ENCODE data around the gene LRRC75A. TPM values are rescaled to one million over a fixed set of nuclear protein-coding genes. Genes with fewer than 3 reads are reported as not detected.

The LRRC75A gene
- total RNA-seq, 1 donor from 2014 or later = 2.0 TPM

GRCh38 chr17:16493531-16494046 lies 1.6 kb upstream of the LRRC75A start:
- no peak for DNase-seq (ENCODE audit: low read depth, low spot score)

GRCh38 chr17:16492613-16493530 lies 879 bp upstream of the LRRC75A start:
- DNase-seq (ENCODE audit: low read depth, low spot score) = no peak

- no peak for DNase-seq (ENCODE audit: low read depth, low spot score)
These were observed 776 bp downstream of the LRRC75A start for GRCh38 chr17:16491131-16491702.

GRCh38 chr17:16489431-16489830 lies 2.6 kb downstream of the LRRC75A start:
- no peak for DNase-seq (ENCODE audit: low read depth, low spot score)

GRCh38 chr17:16488968-16489337 lies 3.0 kb downstream of the LRRC75A start:
- DNase-seq (ENCODE audit: low read depth, low spot score) = no peak

- no peak for DNase-seq (ENCODE audit: low read depth, low spot score)
These were observed 3.6 kb downstream of the LRRC75A start for GRCh38 chr17:16488186-16488967.

GRCh38 chr17:16486373-16487250 lies 5.4 kb downstream of the LRRC75A start:
- DNase-seq (ENCODE audit: low read depth, low spot score) = peak; percentile 37

GRCh38 chr17:16484445-16485175 lies 7.4 kb downstream of the LRRC75A start:
- no peak for DNase-seq (ENCODE audit: low read depth, low spot score)

- no peak for DNase-seq (ENCODE audit: low read depth, low spot score)
These were observed 8.9 kb downstream of the LRRC75A start for GRCh38 chr17:16483021-16483645.

GRCh38 chr17:16482253-16482652 lies 9.7 kb downstream of the LRRC75A start:
- no peak for DNase-seq (ENCODE audit: low read depth, low spot score)

- DNase-seq (ENCODE audit: low read depth, low spot score) = no peak
These were observed 11.0 kb downstream of the LRRC75A start for GRCh38 chr17:16480995-16481394.

- DNase-seq (ENCODE audit: low read depth, low spot score) = no peak
These were observed 12.7 kb downstream of the LRRC75A start for GRCh38 chr17:16479264-16479663.

- no peak for DNase-seq (ENCODE audit: low read depth, low spot score)
These were observed 13.3 kb downstream of the LRRC75A start for GRCh38 chr17:16478649-16479048.

GRCh38 chr17:16477666-16478065 lies 14.3 kb downstream of the LRRC75A start:
- no peak for DNase-seq (ENCODE audit: low read depth, low spot score)

- peak; percentile 53 for DNase-seq (ENCODE audit: low read depth, low spot score)
These were observed 14.7 kb downstream of the LRRC75A start for GRCh38 chr17:16477255-16477654.

- no peak for DNase-seq (ENCODE audit: low read depth, low spot score)
These were observed 16.8 kb downstream of the LRRC75A start for GRCh38 chr17:16475179-16475704.

- DNase-seq (ENCODE audit: low read depth, low spot score) = no peak
These were observed 17.8 kb downstream of the LRRC75A start for GRCh38 chr17:16474012-16474725.

- no peak for DNase-seq (ENCODE audit: low read depth, low spot score)
These were observed 18.7 kb downstream of the LRRC75A start for GRCh38 chr17:16473044-16474011.

Measured in pulmonary artery endothelial cell (primary cell).